Stomach (tissue), 9 donors: ENCODE data around the gene AVL9. TPM values are rescaled to one million over a fixed set of nuclear protein-coding genes. Genes with fewer than 3 reads are reported as not detected.

Experiments used
- DNase-seq, 2 donors: peaks; one replicate each; pipeline versions ENCODE4 v3.0.0 to v3.0.0-alpha.2; 2013 to 2019
- H3K27ac ChIP-seq, 5 donors: fragments of 200-600 bp in 4 of 5; sonication (generic) in 4 of 5; one replicate each; pipeline ENCODE4 v1.5.1; 2013 to 2019; ENCODE audit warnings: mild to moderate bottlenecking in 1 of 5, moderate library complexity in 1 of 5
- H3K27me3 ChIP-seq, 3 donors: fragments of 200-600 bp; sonication (generic); one replicate each; pipeline ENCODE4 v1.5.1; 2017 to 2019; ENCODE audit warnings: mixed run types in 1 of 3
- H3K36me3 ChIP-seq, 4 donors: fragments of 200-600 bp; sonication (generic); 1 replicate in 3 of 4; 2 replicates in 1 of 4; pipeline ENCODE4 v1.5.1; 2016 to 2019
- H3K4me1 ChIP-seq, 4 donors: fragments of 200-600 bp; sonication (generic); one replicate each; pipeline ENCODE4 v1.5.1; 2016 to 2019
- H3K4me3 ChIP-seq, 4 donors: fragments of 200-600 bp; sonication (generic) in 3 of 4; one replicate each; pipeline ENCODE4 v1.5.1; 2016 to 2019; ENCODE audit warnings: mild to moderate bottlenecking in 1 of 4
- H3K9me3 ChIP-seq, 4 donors: fragments of 200-600 bp; sonication (generic); one replicate each; pipeline ENCODE4 v1.5.1; 2016 to 2019
- CTCF ChIP-seq, 7 experiments: fragments of 450-650 bp in 4 of 7; fragments of 200-600 bp in 3 of 7; sonication (generic) in 3 of 7; IDR thresholded peaks; one replicate each; pipeline ENCODE4 v1.5.1; 2016 to 2019; ENCODE audit warnings: antibody characterized with exemption in 7 of 7, control low read depth in 2 of 7, mild to moderate bottlenecking in 1 of 7
- EP300 ChIP-seq: sonication (generic); formaldehyde crosslinking; IDR thresholded peaks from one replicate; pipeline ENCODE4 v1.6.1; 2017; ENCODE audit warnings: antibody characterized with exemption
- POLR2A ChIP-seq, 4 donors: fragments of 450-650 bp; IDR thresholded peaks; one replicate each; pipeline ENCODE4 v1.6.1; 2016; ENCODE audit warnings: antibody characterized with exemption in 4 of 4, control low read depth in 2 of 4, mild to moderate bottlenecking in 1 of 4, moderate library complexity in 1 of 4
- POLR2AphosphoS5 ChIP-seq, 3 donors: sonication (generic); formaldehyde crosslinking; IDR thresholded peaks; one replicate each; pipeline ENCODE4 v1.6.1; 2016; ENCODE audit warnings: antibody characterized with exemption in 3 of 3
- WGBS, 5 donors: extraction: QIAGEN DNeasy Blood & Tissue Kit in 3 of 5; methylation state at CpG; one replicate each; pipeline versions ENCODE4 v1.1.5 to v1.1.7; 2013 to 2018; 5-methylcytosine and 5-hydroxymethylcytosine counted together
- intact Hi-C: fragments of 100-400 bp; cut with DNase I; formaldehyde crosslinking; loops from one replicate; pipeline ENCODE4 v1.15.1; 2023; ENCODE audit warnings: low total_unique reads
- polyA plus RNA-seq, 3 donors: library from polyadenylated mRNA; stranded (reverse); fragments of 200-250 nt; gene quantifications; one replicate each; pipeline ENCODE4 v1.2.3, GENCODE V29; 2013
- total RNA-seq, 5 donors: library from RNA; depleted of rRNA; stranded (reverse); fragments of >200 nt; gene quantifications; one replicate each; pipeline versions ENCODE4 v1.1.0 to v1.2.3, GENCODE V29; 2014 to 2016
- donor health status: healthy with polysubstance abuse.
- donor health status: Bipolar disorder and iron deficiency.
- donor health status: healthy.

Gene AVL9
- total and polyA plus RNA-seq, 8 donors, result 7.2 to 197 (median 36.4) TPM

GRCh38 chr7:32532086-32532485 is 36.8 kb downstream of the AVL9 start:
- no peak for DNase-seq
- H3K4me3 ChIP-seq, result no peak overlapping the region
- no peak overlapping the region for H3K27ac ChIP-seq
- intact Hi-C loops, result no loop called here
- TF ChIP-seq CTCF (IDR thresholded peaks at IDR 0.05) (no peak), EP300 (no peak), POLR2A (IDR thresholded peaks at IDR 0.05) (no peak), POLR2AphosphoS5 (IDR thresholded peaks at IDR 0.05) (no peak)
- H3K36me3 ChIP-seq, result peaks cover 0 to 8% (median 6%) of the 10 kb centered on the region in 4 donors
- 71 to 83% (median 76%) methylated on average over 3 of the region's 3 CpGs for WGBS, 5 donors
- H3K27me3 ChIP-seq, result no peaks in the 10 kb centered on the region
- H3K9me3 ChIP-seq, result no peaks in the 10 kb centered on the region
- peaks cover 5 to 48% (median 20%) of the 10 kb centered on the region in 4 donors for H3K4me1 ChIP-seq

GRCh38 chr7:32532716-32533115 is 37.4 kb downstream of the AVL9 start:
- Histone ChIP-seq H3K9me3 (no peaks in the 10 kb centered on the region), H3K4me3 (no peak overlapping the region), H3K27me3 (no peaks in the 10 kb centered on the region), H3K4me1 (peaks cover 5 to 52% (median 20%) of the 10 kb centered on the region in 4 donors), H3K27ac (peak overlapping the region in 2 of 5 donors; percentile 17 to 52), H3K36me3 (peaks cover 0 to 8% (median 6%) of the 10 kb centered on the region in 4 donors)
- TF ChIP-seq POLR2AphosphoS5 (IDR thresholded peaks at IDR 0.05) (no peak), CTCF (IDR thresholded peaks at IDR 0.05) (no peak), EP300 (no peak), POLR2A (IDR thresholded peaks at IDR 0.05) (no peak)
- DNase-seq, result no peak
- WGBS, 5 donors, result 86 to 97% (median 92%) methylated on average over 4 to 5 of the region's 5 CpGs
- intact Hi-C loops, result no loop called here

GRCh38 chr7:32533276-32534029 is 38.2 kb downstream of the AVL9 start:
- WGBS, 5 donors, result 28 to 42% (median 37%) methylated on average over 8 of the region's 8 CpGs
- no peaks in the 10 kb centered on the region for H3K27me3 ChIP-seq
- H3K36me3 ChIP-seq, result peaks cover 0 to 8% (median 6%) of the 10 kb centered on the region in 4 donors
- no peaks in the 10 kb centered on the region for H3K9me3 ChIP-seq
- DNase-seq, result no peak
- peak overlapping the region in 3 of 5 donors; percentile 15 to 52 (median 17) for H3K27ac ChIP-seq
- H3K4me1 ChIP-seq, result peaks cover 5 to 54% (median 20%) of the 10 kb centered on the region in 4 donors
- TF ChIP-seq POLR2AphosphoS5 (IDR thresholded peaks at IDR 0.05) (no peak), POLR2A (IDR thresholded peaks at IDR 0.05) (no peak), CTCF (IDR thresholded peaks at IDR 0.05) (no peak), EP300 (no peak)
- no peak overlapping the region for H3K4me3 ChIP-seq
- intact Hi-C loops, result no loop called here

- peaks cover 5 to 54% (median 20%) of the 10 kb centered on the region in 4 donors for H3K4me1 ChIP-seq
- H3K27me3 ChIP-seq, result no peaks in the 10 kb centered on the region
- WGBS, 5 donors, result 71 to 97% (median 76%) methylated on average over 4 of the region's 4 CpGs
- TF ChIP-seq EP300, result no peak
- no peak for TF ChIP-seq POLR2A (IDR thresholded peaks at IDR 0.05)
- TF ChIP-seq CTCF (IDR thresholded peaks at IDR 0.05), result no peak
- no peak for TF ChIP-seq POLR2AphosphoS5 (IDR thresholded peaks at IDR 0.05)
- no peak overlapping the region for H3K4me3 ChIP-seq
- H3K9me3 ChIP-seq, result no peaks in the 10 kb centered on the region
- no peak for DNase-seq
- no peak overlapping the region for H3K27ac ChIP-seq
- intact Hi-C loops, result no loop called here
- H3K36me3 ChIP-seq, result peaks cover 0 to 8% (median 6%) of the 10 kb centered on the region in 4 donors
These were observed 39.9 kb downstream of the AVL9 start for GRCh38 chr7:32535162-32535702.
